A673 (cell line): ENCODE data around the gene PIWIL4. TPM values are rescaled to one million over a fixed set of nuclear protein-coding genes. Genes with fewer than 3 reads are reported as not detected.

Experiments
- BruUV-seq: library from RNA; stranded (reverse); fragments of 400-500 nt; replicated peaks from 2 replicates; lab custom pipeline; 2021; lab: Mats Ljungman, UMichigan
- CTCF ChIA-PET: fragments of 300-600 bp; sonication (Branson Sonifier 250); formaldehyde crosslinking; loops from one replicate; lab custom pipeline; 2022; ENCODE audit warnings: antibody characterized with exemption; lab: Charles Lee
- POLR2A ChIA-PET: fragments of 300-600 bp; sonication (Branson Sonifier 250); formaldehyde crosslinking; loops from one replicate; lab custom pipeline; 2022; ENCODE audit warnings: antibody characterized with exemption; ENCODE audit not compliant: low non-redundant PET; lab: Charles Lee
- DNase-seq: peaks from one replicate; pipeline ENCODE4 v3.0.0-alpha.2; 2015; ENCODE audit warnings: low spot score
- H3K27ac ChIP-seq: fragments of 200-600 bp; sonication (generic); 2 replicates; pipeline ENCODE4 v1.5.1; 2016; ENCODE audit warnings: mixed run types, low read depth, mild to moderate bottlenecking, mixed read lengths, antibody characterized with exemption, low read length; ENCODE audit not compliant: poor library complexity, severe bottlenecking
- H3K27me3 ChIP-seq: fragments of 200-600 bp; sonication (generic); replicated peaks from 2 replicates; pipeline ENCODE4 v1.6.1; 2017; ENCODE audit warnings: mixed run types, low read depth, mild to moderate bottlenecking, mixed read lengths, antibody characterized with exemption, low read length; ENCODE audit not compliant: insufficient read depth, poor library complexity
- H3K36me3 ChIP-seq: fragments of 200-600 bp; sonication (generic); 2 replicates; pipeline ENCODE4 v1.6.1; 2016; ENCODE audit warnings: mixed run types, mild to moderate bottlenecking, mixed read lengths, antibody characterized with exemption, low read length; ENCODE audit not compliant: insufficient read depth, poor library complexity, severe bottlenecking
- H3K4me1 ChIP-seq: fragments of 200-600 bp; sonication (generic); 2 replicates; pipeline ENCODE4 v1.6.1; 2017; ENCODE audit warnings: mixed run types, mild to moderate bottlenecking, mixed read lengths, antibody characterized with exemption, low read length; ENCODE audit not compliant: insufficient read depth, poor library complexity, severe bottlenecking
- H3K4me3 ChIP-seq: fragments of 200-600 bp; sonication (generic); 2 replicates; pipeline ENCODE4 v1.5.1; 2016; ENCODE audit warnings: low read depth, mixed run types, mild to moderate bottlenecking, mixed read lengths, low read length; ENCODE audit not compliant: poor library complexity, severe bottlenecking
- H3K9me3 ChIP-seq: fragments of 200-600 bp; sonication (generic); 2 replicates; pipeline ENCODE4 v1.6.1; 2016; ENCODE audit warnings: mixed run types, low read depth, mild to moderate bottlenecking, mixed read lengths, antibody characterized with exemption, low read length; ENCODE audit not compliant: poor library complexity, severe bottlenecking
- CTCF ChIP-seq: fragments of 300-800, 200-600 bp; sonication (generic); conservative IDR thresholded peaks from 2 replicates; pipeline ENCODE4 v1.5.1; 2017; ENCODE audit warnings: low read depth, mild to moderate bottlenecking, antibody characterized with exemption, low read length, moderate library complexity, mixed read lengths
- EZH2 ChIP-seq: fragments of 200-600 bp; sonication (generic); IDR thresholded peaks from 2 replicates; pipeline ENCODE4 v1.6.1; 2017; ENCODE audit warnings: borderline replicate concordance, low read depth, mild to moderate bottlenecking, mixed read lengths, antibody characterized with exemption, low read length; ENCODE audit not compliant: poor library complexity, severe bottlenecking
- intact Hi-C: fragments of 100-400 bp; cut with micrococcal nuclease; formaldehyde crosslinking; loops from one replicate; pipeline ENCODE4 v1.10.0; 2022; ENCODE audit not compliant: unreplicated experiment
- total RNA-seq: library from RNA; stranded (reverse); gene quantifications from 2 replicates; pipeline ENCODE4 v1.2.3, GENCODE V29; 2021

Gene PIWIL4
- total RNA-seq, 1 experiment from 2014 or later = 1.6 TPM

- Histone ChIP-seq H3K36me3 (no peaks in the 10 kb centered on the region), H3K27ac (no peak overlapping the region), H3K9me3 (no peaks in the 10 kb centered on the region), H3K4me3 (no peak overlapping the region), H3K4me1 (no peaks in the 10 kb centered on the region), H3K27me3 (no peaks in the 10 kb centered on the region)
- CTCF ChIA-PET = no interaction called here
- DNase-seq = no peak
- TF ChIP-seq CTCF = no peak
- POLR2A ChIA-PET = no interaction called here
- intact Hi-C loops = no loop called here
- no TSS peak for BruUV-seq
Observed at GRCh38 chr11:94647926-94648325, 80.8 kb downstream of the PIWIL4 start.

- Histone ChIP-seq H3K27me3 (no peaks in the 10 kb centered on the region), H3K9me3 (no peaks in the 10 kb centered on the region), H3K4me1 (no peaks in the 10 kb centered on the region), H3K4me3 (no peak overlapping the region), H3K36me3 (no peaks in the 10 kb centered on the region), H3K27ac (no peak overlapping the region)
- no peak for TF ChIP-seq CTCF
- no peak for TF ChIP-seq EZH2
- DNase-seq = no peak
- intact Hi-C loops = no loop called here
- CTCF ChIA-PET = no interaction called here
- POLR2A ChIA-PET = no interaction called here
- no TSS peak for BruUV-seq
Observed at GRCh38 chr11:94648789-94649188, 81.6 kb downstream of the PIWIL4 start.

GRCh38 chr11:94649254-94649653 is 82.1 kb downstream of the PIWIL4 start:
- H3K27ac ChIP-seq = no peak overlapping the region

More at GRCh38 chr11:94649254-94649653, 82.1 kb downstream of the PIWIL4 start:
- no peak overlapping the region for H3K4me3 ChIP-seq
- POLR2A ChIA-PET = no interaction called here
- intact Hi-C loops = no loop called here
- CTCF ChIA-PET = no interaction called here
- TF ChIP-seq CTCF (no peak), EZH2 (no peak)
- no peaks in the 10 kb centered on the region for H3K9me3 ChIP-seq
- DNase-seq = no peak
- H3K36me3 ChIP-seq = no peaks in the 10 kb centered on the region
- H3K27me3 ChIP-seq = no peaks in the 10 kb centered on the region
- BruUV-seq = no TSS peak
- H3K4me1 ChIP-seq = no peaks in the 10 kb centered on the region
